Measurements from ENCODE around the gene GIMAP1. TPM values are rescaled to one million over a fixed set of nuclear protein-coding genes. Genes with fewer than 3 reads are reported as not detected.

GIMAP1 gene
- total RNA-seq, 1 donor from 2014 or later, result 5.8 TPM

Other genes starting within 250 kb of the GIMAP1 start
- 21.4 TPM for gene GIMAP7, start 201.7 kb upstream of the GIMAP1 start, total RNA-seq
- gene GIMAP4, start 149.2 kb upstream of the GIMAP1 start, total RNA-seq, result 38.4 TPM
- gene GIMAP6, start 84.2 kb upstream of the GIMAP1 start, total RNA-seq, result 33.5 TPM
- 6.2 TPM for gene GIMAP2, start 30.9 kb upstream of the GIMAP1 start, total RNA-seq
- gene GIMAP5, start 20.8 kb downstream of the GIMAP1 start, total RNA-seq, result 9.0 TPM
- 43.1 TPM for gene TMEM176B, start 83.8 kb downstream of the GIMAP1 start, total RNA-seq
- gene TMEM176A, start 84.2 kb downstream of the GIMAP1 start, total RNA-seq, result 31.1 TPM
- gene AOC1, start 135.9 kb downstream of the GIMAP1 start, total RNA-seq, result 0.27 TPM